HEK293 (cell line): ENCODE measurements around the gene QPCTL.

Source experiments
- CTCF ChIA-PET: fragments of 350-600 bp; formaldehyde crosslinking; extraction: SDS; loops from one replicate; lab custom pipeline; 2021; ENCODE audit warnings: antibody characterized with exemption; lab: Yijun Ruan, JAX
- POLR2A ChIA-PET: fragments of 300-600 bp; formaldehyde crosslinking; extraction: SDS; loops from one replicate; lab custom pipeline; 2020; ENCODE audit warnings: antibody characterized with exemption, inconsistent platforms; lab: Yijun Ruan, JAX
- H3K27ac ChIP-seq: fragments of 200-500 bp; sonication (Bioruptor generic); 2 replicates; pipeline ENCODE4 v1.5.1; 2014; ENCODE audit warnings: low read depth, low read length, control low read depth, inconsistent platforms; ENCODE audit errors: extremely low read depth
- H3K36me3 ChIP-seq, 2 experiments: fragments of 200-500 bp in 1 of 2; sonication (Bioruptor generic) in 1 of 2; 1 replicate in 1 of 2; 2 replicates in 1 of 2; pipeline ENCODE4 v1.5.1; 2014 to 2017; ENCODE audit warnings: inconsistent platforms in 2 of 2, low read length in 2 of 2; ENCODE audit not compliant: control insufficient read depth in 2 of 2, insufficient read depth in 1 of 2
- H3K4me1 ChIP-seq: fragments of 200-500 bp; sonication (Bioruptor generic); 2 replicates; pipeline ENCODE4 v1.5.1; 2014; ENCODE audit warnings: mild to moderate bottlenecking, low read length, inconsistent platforms; ENCODE audit not compliant: control insufficient read depth, insufficient read depth
- H3K4me3 ChIP-seq: 2 replicates; pipeline ENCODE4 v1.5.1; 2011; ENCODE audit warnings: low read depth, mild to moderate bottlenecking, control low read depth, low read length, moderate library complexity
- H3K9me3 ChIP-seq: fragments of 200-500 bp; sonication (Bioruptor generic); 2 replicates; pipeline ENCODE4 v1.5.1; 2014; ENCODE audit warnings: low read depth, low read length, inconsistent platforms; ENCODE audit not compliant: control insufficient read depth, insufficient read depth
- KLF1 ChIP-seq: fragments of 450-650 bp; formaldehyde crosslinking; IDR thresholded peaks from 2 replicates; pipeline ENCODE4 v1.5.1; 2016; ENCODE audit warnings: missing biosample characterization, missing genetic modification characterization
- RBAK ChIP-seq: fragments of 450-650 bp; formaldehyde crosslinking; IDR thresholded peaks from 2 replicates; pipeline ENCODE4 v1.5.1; 2016; ENCODE audit warnings: missing biosample characterization, missing genetic modification characterization
- SP2 ChIP-seq: fragments of 450-650 bp; formaldehyde crosslinking; IDR thresholded peaks from 2 replicates; pipeline ENCODE4 v1.5.1; 2016; ENCODE audit warnings: missing biosample characterization, missing genetic modification characterization
- TCF7L2 ChIP-seq: IDR thresholded peaks from 2 replicates; pipeline ENCODE4 v1.6.1; 2011; ENCODE audit warnings: low read depth, mild to moderate bottlenecking, inconsistent platforms, low read length, moderate library complexity, borderline replicate concordance
- ZBTB26 ChIP-seq: fragments of 450-650 bp; formaldehyde crosslinking; optimal IDR thresholded peaks from 2 replicates; pipeline ENCODE3; 2016; ENCODE audit warnings: missing biosample characterization, mild to moderate bottlenecking, missing genetic modification characterization
- ZFP3 ChIP-seq: fragments of 450-650 bp; formaldehyde crosslinking; IDR thresholded peaks from 2 replicates; pipeline ENCODE4 v1.5.1; 2016; ENCODE audit warnings: low read depth, missing biosample characterization, missing genetic modification characterization
- ZNF121 ChIP-seq: fragments of 450-650 bp; formaldehyde crosslinking; IDR thresholded peaks from 2 replicates; pipeline ENCODE4 v1.5.1; 2016; ENCODE audit warnings: missing biosample characterization, missing genetic modification characterization
- ZNF138 ChIP-seq: fragments of 450-650 bp; formaldehyde crosslinking; IDR thresholded peaks from 2 replicates; pipeline ENCODE4 v1.5.1; 2016; ENCODE audit warnings: missing biosample characterization, missing genetic modification characterization, borderline replicate concordance
- ZNF146 ChIP-seq: fragments of 450-650 bp; formaldehyde crosslinking; IDR thresholded peaks from 2 replicates; pipeline ENCODE4 v1.5.1; 2016; ENCODE audit warnings: missing biosample characterization, missing genetic modification characterization
- ZNF16 ChIP-seq: fragments of 450-650 bp; formaldehyde crosslinking; IDR thresholded peaks from 2 replicates; pipeline ENCODE4 v1.5.1; 2016; ENCODE audit warnings: low read depth, missing biosample characterization, missing genetic modification characterization
- ZNF169 ChIP-seq: fragments of 450-650 bp; formaldehyde crosslinking; IDR thresholded peaks from 2 replicates; pipeline ENCODE4 v1.5.1; 2016; ENCODE audit warnings: missing biosample characterization, missing genetic modification characterization
- ZNF23 ChIP-seq: fragments of 450-650 bp; formaldehyde crosslinking; IDR thresholded peaks from 2 replicates; pipeline ENCODE4 v1.5.1; 2016; ENCODE audit warnings: missing biosample characterization, missing genetic modification characterization, borderline replicate concordance
- ZNF292 ChIP-seq: fragments of 450-650 bp; formaldehyde crosslinking; IDR thresholded peaks from 2 replicates; pipeline ENCODE4 v1.5.1; 2016; ENCODE audit warnings: low read depth, missing biosample characterization, missing genetic modification characterization, borderline replicate concordance
- ZNF366 ChIP-seq: fragments of 450-650 bp; formaldehyde crosslinking; conservative IDR thresholded peaks from 2 replicates; pipeline ENCODE4 v1.5.1; 2016; ENCODE audit warnings: missing biosample characterization, missing genetic modification characterization
- ZNF37A ChIP-seq: fragments of 450-650 bp; IDR thresholded peaks from 2 replicates; pipeline ENCODE4 v1.5.1; 2018; ENCODE audit warnings: missing biosample characterization, missing genetic modification characterization
- ZNF416 ChIP-seq: fragments of 450-650 bp; formaldehyde crosslinking; IDR thresholded peaks from 2 replicates; pipeline ENCODE4 v1.5.1; 2016; ENCODE audit warnings: missing biosample characterization, missing genetic modification characterization
- ZNF473 ChIP-seq: fragments of 450-650 bp; formaldehyde crosslinking; IDR thresholded peaks from 2 replicates; pipeline ENCODE4 v1.5.1; 2017; ENCODE audit warnings: missing biosample characterization, missing genetic modification characterization
- ZNF555 ChIP-seq: fragments of 450-650 bp; formaldehyde crosslinking; conservative IDR thresholded peaks from 2 replicates; pipeline ENCODE4 v1.5.1; 2017; ENCODE audit warnings: missing biosample characterization, mild to moderate bottlenecking, missing genetic modification characterization, inconsistent platforms
- ZNF610 ChIP-seq: fragments of 450-650 bp; formaldehyde crosslinking; IDR thresholded peaks from 2 replicates; pipeline ENCODE4 v1.5.1; 2016; ENCODE audit warnings: missing biosample characterization, missing genetic modification characterization, borderline replicate concordance
- ZNF639 ChIP-seq: fragments of 450-650 bp; formaldehyde crosslinking; IDR thresholded peaks from 2 replicates; pipeline ENCODE4 v1.5.1; 2016; ENCODE audit warnings: missing biosample characterization, missing genetic modification characterization
- ZNF76 ChIP-seq: fragments of 450-650 bp; formaldehyde crosslinking; IDR thresholded peaks from 2 replicates; pipeline ENCODE4; 2016; ENCODE audit warnings: low read depth, missing biosample characterization, missing genetic modification characterization, borderline replicate concordance
- TF ChIP-seq, protein P1 (sequence below): fragments of 450-650 bp; formaldehyde crosslinking; IDR thresholded peaks from 2 replicates; pipeline ENCODE4 v1.5.1; 2016; ENCODE audit warnings: missing biosample characterization, missing genetic modification characterization, low read depth
- TF ChIP-seq, protein P2 (sequence below): fragments of 450-650 bp; formaldehyde crosslinking; IDR thresholded peaks from 2 replicates; pipeline ENCODE4 v1.5.1; 2016; ENCODE audit warnings: missing biosample characterization, missing genetic modification characterization
- TF ChIP-seq, protein P3 (sequence below): fragments of 450-650 bp; formaldehyde crosslinking; IDR thresholded peaks from 2 replicates; pipeline ENCODE4 v1.5.1; 2016; ENCODE audit warnings: missing biosample characterization, missing genetic modification characterization
- TF ChIP-seq, protein P4 (sequence below): fragments of 450-650 bp; formaldehyde crosslinking; IDR thresholded peaks from 2 replicates; pipeline ENCODE4 v1.5.1; 2017; ENCODE audit warnings: missing biosample characterization, missing genetic modification characterization

QPCTL gene

GRCh38 chr19:45691516-45692186, 815 bp upstream of the QPCTL start, which contains the start of gene SNRPD2:
TSS of gene SNRPD2 (minus strand) at chr19:45691953. CDS start at chr19:45691888, 65 bp downstream.
- Histone ChIP-seq H3K27ac (peak within 1 kb of the TSS; percentile 93), H3K4me1 (no peaks in the 10 kb centered on the region; the same call in 1 of the 2 replicates), H3K4me3 (peak within 1 kb of the TSS; percentile 82), H3K36me3 (peaks cover 43 to 56% of the 10 kb centered on the region in 2 experiments), H3K9me3 (no peaks in the 10 kb centered on the region)
- CTCF ChIA-PET: interaction anchor here (0.6 to 9.8 kb wide), 16 partner anchors 11 to 316 kb away, joined by 3 to 121 read pairs (median 7); partner anchors contain the start of gene SIX5
- POLR2A ChIA-PET: interaction anchor here (0.5 to 9.9 kb wide), 34 partner anchors 9 to 600 kb away, joined by 3 to 111 read pairs (median 4); partner anchors contain the start of genes CCDC61, DMPK, DMWD and FBXO46
- TF ChIP-seq ZNF292 (no peak), ZFP3 (tag by site-specific recombination) (no peak; the same call in 1 of the 2 replicates), ZNF473 (tag by site-specific recombination) (no peak), ZNF169 (tag by site-specific recombination) (peak; percentile 97), KLF1 (tag by site-specific recombination) (peak; percentile 81), ZNF416 (no peak), ZNF146 (tag by site-specific recombination) (no peak), ZNF121 (tag by site-specific recombination) (no peak), ZNF555 (no peak), ZNF16 (tag by site-specific recombination) (no peak), ZBTB26 (tag by site-specific recombination) (peak; percentile 27), ZNF610 (tag by site-specific recombination) (no peak), ZNF138 (tag by site-specific recombination) (no peak), ZNF23 (tag by site-specific recombination) (no peak), TCF7L2 (no peak), SP2 (tag by site-specific recombination) (no peak), RBAK (tag by site-specific recombination) (no peak), ZNF37A (tag by site-specific recombination) (no peak), ZNF639 (tag by site-specific recombination) (no peak), ZNF76 (tag by site-specific recombination) (peak; percentile 56; the same call in 1 of the 2 replicates), ZNF366 (tag by site-specific recombination) (peak; percentile 49)
- TF ChIP-seq, protein P1, sequence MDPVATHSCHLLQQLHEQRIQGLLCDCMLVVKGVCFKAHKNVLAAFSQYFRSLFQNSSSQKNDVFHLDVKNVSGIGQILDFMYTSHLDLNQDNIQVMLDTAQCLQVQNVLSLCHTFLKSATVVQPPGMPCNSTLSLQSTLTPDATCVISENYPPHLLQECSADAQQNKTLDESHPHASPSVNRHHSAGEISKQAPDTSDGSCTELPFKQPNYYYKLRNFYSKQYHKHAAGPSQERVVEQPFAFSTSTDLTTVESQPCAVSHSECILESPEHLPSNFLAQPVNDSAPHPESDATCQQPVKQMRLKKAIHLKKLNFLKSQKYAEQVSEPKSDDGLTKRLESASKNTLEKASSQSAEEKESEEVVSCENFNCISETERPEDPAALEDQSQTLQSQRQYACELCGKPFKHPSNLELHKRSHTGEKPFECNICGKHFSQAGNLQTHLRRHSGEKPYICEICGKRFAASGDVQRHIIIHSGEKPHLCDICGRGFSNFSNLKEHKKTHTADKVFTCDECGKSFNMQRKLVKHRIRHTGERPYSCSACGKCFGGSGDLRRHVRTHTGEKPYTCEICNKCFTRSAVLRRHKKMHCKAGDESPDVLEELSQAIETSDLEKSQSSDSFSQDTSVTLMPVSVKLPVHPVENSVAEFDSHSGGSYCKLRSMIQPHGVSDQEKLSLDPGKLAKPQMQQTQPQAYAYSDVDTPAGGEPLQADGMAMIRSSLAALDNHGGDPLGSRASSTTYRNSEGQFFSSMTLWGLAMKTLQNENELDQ (tag by site-specific recombination): no peak
- TF ChIP-seq, protein P2, sequence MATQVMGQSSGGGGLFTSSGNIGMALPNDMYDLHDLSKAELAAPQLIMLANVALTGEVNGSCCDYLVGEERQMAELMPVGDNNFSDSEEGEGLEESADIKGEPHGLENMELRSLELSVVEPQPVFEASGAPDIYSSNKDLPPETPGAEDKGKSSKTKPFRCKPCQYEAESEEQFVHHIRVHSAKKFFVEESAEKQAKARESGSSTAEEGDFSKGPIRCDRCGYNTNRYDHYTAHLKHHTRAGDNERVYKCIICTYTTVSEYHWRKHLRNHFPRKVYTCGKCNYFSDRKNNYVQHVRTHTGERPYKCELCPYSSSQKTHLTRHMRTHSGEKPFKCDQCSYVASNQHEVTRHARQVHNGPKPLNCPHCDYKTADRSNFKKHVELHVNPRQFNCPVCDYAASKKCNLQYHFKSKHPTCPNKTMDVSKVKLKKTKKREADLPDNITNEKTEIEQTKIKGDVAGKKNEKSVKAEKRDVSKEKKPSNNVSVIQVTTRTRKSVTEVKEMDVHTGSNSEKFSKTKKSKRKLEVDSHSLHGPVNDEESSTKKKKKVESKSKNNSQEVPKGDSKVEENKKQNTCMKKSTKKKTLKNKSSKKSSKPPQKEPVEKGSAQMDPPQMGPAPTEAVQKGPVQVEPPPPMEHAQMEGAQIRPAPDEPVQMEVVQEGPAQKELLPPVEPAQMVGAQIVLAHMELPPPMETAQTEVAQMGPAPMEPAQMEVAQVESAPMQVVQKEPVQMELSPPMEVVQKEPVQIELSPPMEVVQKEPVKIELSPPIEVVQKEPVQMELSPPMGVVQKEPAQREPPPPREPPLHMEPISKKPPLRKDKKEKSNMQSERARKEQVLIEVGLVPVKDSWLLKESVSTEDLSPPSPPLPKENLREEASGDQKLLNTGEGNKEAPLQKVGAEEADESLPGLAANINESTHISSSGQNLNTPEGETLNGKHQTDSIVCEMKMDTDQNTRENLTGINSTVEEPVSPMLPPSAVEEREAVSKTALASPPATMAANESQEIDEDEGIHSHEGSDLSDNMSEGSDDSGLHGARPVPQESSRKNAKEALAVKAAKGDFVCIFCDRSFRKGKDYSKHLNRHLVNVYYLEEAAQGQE (tag by site-specific recombination): no peak
- TF ChIP-seq, protein P3, sequence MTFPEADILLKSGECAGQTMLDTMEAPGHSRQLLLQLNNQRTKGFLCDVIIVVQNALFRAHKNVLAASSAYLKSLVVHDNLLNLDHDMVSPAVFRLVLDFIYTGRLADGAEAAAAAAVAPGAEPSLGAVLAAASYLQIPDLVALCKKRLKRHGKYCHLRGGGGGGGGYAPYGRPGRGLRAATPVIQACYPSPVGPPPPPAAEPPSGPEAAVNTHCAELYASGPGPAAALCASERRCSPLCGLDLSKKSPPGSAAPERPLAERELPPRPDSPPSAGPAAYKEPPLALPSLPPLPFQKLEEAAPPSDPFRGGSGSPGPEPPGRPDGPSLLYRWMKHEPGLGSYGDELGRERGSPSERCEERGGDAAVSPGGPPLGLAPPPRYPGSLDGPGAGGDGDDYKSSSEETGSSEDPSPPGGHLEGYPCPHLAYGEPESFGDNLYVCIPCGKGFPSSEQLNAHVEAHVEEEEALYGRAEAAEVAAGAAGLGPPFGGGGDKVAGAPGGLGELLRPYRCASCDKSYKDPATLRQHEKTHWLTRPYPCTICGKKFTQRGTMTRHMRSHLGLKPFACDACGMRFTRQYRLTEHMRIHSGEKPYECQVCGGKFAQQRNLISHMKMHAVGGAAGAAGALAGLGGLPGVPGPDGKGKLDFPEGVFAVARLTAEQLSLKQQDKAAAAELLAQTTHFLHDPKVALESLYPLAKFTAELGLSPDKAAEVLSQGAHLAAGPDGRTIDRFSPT: no peak
- TF ChIP-seq, protein P4, sequence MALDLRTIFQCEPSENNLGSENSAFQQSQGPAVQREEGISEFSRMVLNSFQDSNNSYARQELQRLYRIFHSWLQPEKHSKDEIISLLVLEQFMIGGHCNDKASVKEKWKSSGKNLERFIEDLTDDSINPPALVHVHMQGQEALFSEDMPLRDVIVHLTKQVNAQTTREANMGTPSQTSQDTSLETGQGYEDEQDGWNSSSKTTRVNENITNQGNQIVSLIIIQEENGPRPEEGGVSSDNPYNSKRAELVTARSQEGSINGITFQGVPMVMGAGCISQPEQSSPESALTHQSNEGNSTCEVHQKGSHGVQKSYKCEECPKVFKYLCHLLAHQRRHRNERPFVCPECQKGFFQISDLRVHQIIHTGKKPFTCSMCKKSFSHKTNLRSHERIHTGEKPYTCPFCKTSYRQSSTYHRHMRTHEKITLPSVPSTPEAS (tag by site-specific recombination): no peak
